Measurements from ENCODE around the gene ZFPL1. TPM values are rescaled to one million over a fixed set of nuclear protein-coding genes. Genes with fewer than 3 reads are reported as not detected.

Gene ZFPL1
- total RNA-seq, 2 donors from 2014 or later = 40.7 to 50.2 TPM

DNA sequence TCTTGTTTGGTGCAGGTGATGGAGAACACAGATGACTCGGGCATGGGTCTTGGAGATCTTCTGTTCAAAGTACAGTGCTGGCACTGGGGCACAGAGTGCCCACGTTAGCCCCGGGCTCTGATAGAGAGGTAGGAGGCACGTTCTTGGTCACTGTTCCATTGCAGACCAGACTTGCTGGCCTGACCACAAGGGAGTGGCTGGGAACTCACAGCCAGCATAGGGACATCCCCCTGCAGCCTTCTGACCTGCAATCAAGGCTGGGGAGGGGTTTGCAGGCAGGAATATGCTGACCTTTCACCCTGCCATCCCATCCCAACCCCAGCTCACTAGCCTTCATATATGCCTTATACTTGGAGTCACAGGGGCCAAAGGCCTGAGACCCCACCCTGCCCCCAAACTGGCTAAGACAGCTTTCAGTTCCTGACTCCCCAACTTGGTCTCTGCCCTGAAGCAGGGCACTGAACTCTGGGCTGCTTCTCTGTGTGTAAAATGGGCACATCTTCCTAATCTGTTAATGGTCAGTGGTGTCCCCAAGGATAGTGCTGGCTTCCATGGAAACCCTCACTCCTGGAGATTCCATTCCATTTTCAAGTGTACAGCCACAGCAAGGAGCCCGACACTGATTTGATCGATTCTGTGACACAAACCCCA is 42.7 kb downstream of the ZFPL1 start:
- H3K4me1 Mint-ChIP-seq = peaks cover 14% of the 10 kb centered on the region
- peaks cover 12% of the 10 kb centered on the region for H3K36me3 Mint-ChIP-seq (ENCODE audit: low read depth)
- H3K27me3 Mint-ChIP-seq = no peaks in the 10 kb centered on the region
- no peak overlapping the region for H3K27ac Mint-ChIP-seq
- no peak for ATAC-seq
- no peaks in the 10 kb centered on the region for H3K9me3 ChIP-seq (ENCODE audit: control insufficient read depth, low read length, poor library complexity, severe bottlenecking)
- H3K4me3 Mint-ChIP-seq = no peak overlapping the region
- DNase-seq = no peak

DNA sequence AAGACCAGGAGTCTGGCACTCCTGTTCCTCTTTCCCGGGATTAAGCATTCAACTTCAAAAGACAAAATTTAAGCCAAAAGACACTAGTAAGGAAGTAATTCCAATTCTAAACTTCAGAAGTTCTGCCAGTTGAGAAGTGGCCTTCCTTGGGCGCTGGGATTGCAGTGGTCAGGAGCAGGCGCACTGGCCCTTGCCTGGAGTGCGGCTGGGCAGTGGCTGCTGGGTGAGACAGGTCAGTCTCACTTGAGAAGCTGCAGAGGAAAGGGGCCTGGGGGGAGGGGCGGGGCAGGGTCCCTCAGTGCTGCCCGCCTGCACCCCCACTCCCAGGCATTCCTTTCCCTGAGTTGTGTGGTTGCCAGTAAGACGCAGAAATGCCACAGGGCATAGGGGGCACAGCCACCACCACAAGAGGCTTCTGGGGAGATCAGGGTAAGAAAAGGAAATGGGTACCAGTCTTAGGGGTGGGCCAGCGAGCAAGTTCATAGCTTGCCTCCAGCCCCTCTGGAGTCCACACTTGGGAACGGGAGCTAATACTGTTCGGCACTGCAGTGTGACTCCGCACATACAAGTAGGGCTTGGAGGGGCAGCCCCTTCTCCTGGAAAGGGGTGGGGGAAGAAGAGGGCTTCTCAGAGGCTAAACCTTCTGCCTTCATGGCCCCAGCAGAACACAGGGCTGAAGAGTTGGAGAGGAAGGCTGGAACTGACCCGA is 43.6 kb downstream of the ZFPL1 start:
- H3K27me3 Mint-ChIP-seq = no peaks in the 10 kb centered on the region
- H3K27ac Mint-ChIP-seq = peak overlapping the region; percentile 43
- H3K36me3 Mint-ChIP-seq (ENCODE audit: low read depth) = peaks cover 7% of the 10 kb centered on the region
- H3K9me3 ChIP-seq (ENCODE audit: control insufficient read depth, low read length, poor library complexity, severe bottlenecking) = no peaks in the 10 kb centered on the region
- H3K4me1 Mint-ChIP-seq = peaks cover 9% of the 10 kb centered on the region
- H3K4me3 Mint-ChIP-seq = no peak overlapping the region
- DNase-seq (no peak), ATAC-seq (no peak)

DNA sequence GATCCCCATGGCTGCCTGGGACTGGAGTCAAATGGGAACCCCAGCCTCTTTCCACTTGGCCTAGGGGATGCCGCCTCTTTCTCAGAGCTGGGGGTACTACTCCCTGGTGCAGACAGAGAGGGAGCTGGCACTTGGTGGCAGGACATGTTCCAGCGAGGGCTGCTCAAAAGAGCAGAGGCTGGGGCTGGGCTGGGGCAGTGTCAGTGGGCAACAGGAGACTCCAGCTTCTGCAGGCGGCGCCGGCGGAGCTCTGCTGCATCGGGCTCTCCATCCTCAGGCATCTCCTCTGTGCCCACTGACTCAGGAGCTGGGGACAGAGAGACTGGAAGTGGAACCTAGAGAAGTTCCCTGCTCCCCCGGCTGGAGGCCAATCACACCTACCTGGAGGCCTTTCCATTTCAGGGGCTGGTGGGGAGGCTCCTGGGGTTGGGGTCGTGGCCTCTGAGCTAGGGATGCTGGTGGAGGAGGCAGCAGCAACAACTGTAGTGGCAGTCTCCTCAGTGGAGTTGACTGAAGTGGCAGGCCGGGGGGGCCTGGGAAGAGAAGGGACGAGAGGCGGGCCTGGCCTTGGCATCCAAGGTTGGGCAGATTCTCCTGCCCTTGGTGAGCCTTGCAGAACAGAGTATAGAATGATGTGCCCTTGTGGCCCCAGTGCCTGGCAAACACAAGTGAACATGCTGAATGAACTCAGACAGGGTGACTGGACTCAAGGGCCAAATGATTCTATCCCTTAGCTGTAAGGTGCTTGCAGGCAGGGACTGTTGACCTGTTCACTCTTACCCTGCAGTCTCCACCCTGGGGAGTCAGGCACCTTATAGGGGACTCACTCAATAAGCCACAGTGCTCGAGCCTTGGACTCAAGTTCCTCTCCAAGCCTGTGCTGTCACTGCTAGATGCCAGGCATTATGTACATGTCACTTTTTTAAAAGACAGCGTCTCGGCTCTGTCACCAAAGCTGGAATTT is 44.4 kb downstream of the ZFPL1 start:
- Mint-ChIP-seq H3K4me1 (peaks cover 16% of the 10 kb centered on the region), H3K27me3 (no peaks in the 10 kb centered on the region)
- no peak for ATAC-seq

DNA sequence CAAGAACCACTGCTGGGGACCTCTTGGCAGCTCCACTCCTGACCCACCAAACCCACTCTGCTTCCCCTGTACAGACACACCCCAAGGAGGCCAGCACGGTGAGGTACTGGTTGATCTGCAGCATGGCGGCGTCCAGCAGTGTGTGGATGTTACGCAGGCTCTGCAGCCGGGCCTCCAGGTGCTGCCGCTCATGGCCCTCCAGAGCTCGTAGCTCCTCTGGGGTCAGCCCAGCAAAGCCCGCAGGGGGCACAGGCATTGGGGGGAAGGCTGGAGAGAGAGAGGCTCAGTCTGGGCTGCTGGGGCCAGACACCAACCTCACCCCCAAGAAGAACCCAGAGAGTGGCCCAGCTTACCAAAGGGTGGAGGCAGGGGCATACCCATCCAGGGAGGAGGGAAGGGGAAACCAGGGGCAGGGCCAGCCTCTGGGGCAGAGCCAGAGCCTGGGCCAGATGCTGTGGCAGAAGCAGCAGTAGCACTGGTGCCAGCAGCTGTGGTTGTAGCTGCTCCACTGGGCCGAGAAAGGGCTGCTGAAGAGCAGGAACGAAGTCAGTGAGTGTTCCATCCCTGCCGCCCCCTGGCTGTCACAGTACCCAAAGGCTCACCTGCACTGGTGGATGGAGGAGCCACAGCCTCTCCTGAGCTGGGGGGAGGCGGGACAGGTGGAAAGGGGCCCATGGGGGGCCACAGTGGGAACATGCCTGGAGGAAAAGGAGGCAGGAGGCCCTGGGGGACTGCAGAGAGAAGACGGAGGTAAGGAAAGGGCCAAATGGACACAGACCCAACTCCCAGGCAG is 45.8 kb downstream of the ZFPL1 start:
- H3K27ac Mint-ChIP-seq = no peak overlapping the region
- peaks cover 5% of the 10 kb centered on the region for H3K36me3 Mint-ChIP-seq (ENCODE audit: low read depth)
- DNase-seq (no peak), ATAC-seq (no peak)
- peaks cover 19% of the 10 kb centered on the region for H3K4me1 Mint-ChIP-seq
- no peaks in the 10 kb centered on the region for H3K27me3 Mint-ChIP-seq
- no peaks in the 10 kb centered on the region for H3K9me3 ChIP-seq (ENCODE audit: control insufficient read depth, low read length, poor library complexity, severe bottlenecking)
- H3K4me3 Mint-ChIP-seq = no peak overlapping the region

More for the DNA sequence above, 44.4 kb downstream of the ZFPL1 start:
- H3K9me3 ChIP-seq (ENCODE audit: control insufficient read depth, low read length, poor library complexity, severe bottlenecking) = no peaks in the 10 kb centered on the region
- Mint-ChIP-seq H3K4me3 (no peak overlapping the region), H3K27ac (peak overlapping the region; percentile 43), H3K36me3 (ENCODE audit: low read depth) (peaks cover 7% of the 10 kb centered on the region)
- DNase-seq = no peak

DNA sequence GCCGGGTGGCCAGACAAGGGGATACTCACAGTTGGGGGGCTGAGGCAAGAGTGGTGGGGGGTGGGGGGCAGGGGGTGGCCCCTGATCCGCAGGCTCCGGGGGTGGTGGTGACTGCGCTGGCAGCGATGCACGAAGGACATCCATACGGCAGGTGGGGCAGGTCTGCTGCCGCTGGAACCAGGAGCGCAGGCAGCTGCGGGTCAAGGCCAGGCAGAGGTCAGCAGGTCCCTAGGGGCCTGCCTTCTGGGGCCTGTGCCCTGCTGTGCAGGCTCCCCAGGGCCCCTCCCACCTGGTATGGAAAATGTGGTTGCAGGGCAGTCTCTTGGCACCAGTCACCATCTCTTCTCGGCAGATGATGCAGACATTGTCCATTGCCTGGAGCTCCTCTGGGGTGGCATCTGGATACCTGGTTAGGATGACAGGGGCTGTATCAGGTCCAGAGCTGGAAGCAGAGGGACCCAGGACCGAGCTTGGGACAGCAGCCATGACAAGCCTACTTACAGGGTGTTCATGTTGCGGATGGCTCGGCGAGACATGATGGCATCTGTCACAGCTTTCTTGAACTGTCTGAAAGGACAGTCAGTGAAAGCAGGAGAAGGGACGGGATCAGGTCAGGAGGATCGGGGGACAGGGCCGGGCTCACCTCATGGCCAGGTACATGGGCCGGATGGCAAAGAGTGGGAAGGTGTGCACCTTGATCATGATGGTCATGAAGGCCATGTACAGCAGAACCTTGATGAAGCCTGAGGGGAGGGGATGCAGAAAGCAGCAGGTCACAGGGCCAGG is 46.8 kb downstream of the ZFPL1 start:
- DNase-seq = no peak
- H3K9me3 ChIP-seq (ENCODE audit: control insufficient read depth, low read length, poor library complexity, severe bottlenecking) = no peaks in the 10 kb centered on the region
- H3K36me3 Mint-ChIP-seq (ENCODE audit: low read depth) = peaks cover 5% of the 10 kb centered on the region
- H3K27me3 Mint-ChIP-seq = no peaks in the 10 kb centered on the region
- no peak for ATAC-seq
- H3K4me1 Mint-ChIP-seq = peaks cover 22% of the 10 kb centered on the region
- no peak overlapping the region for H3K27ac Mint-ChIP-seq
- no peak overlapping the region for H3K4me3 Mint-ChIP-seq

DNA sequence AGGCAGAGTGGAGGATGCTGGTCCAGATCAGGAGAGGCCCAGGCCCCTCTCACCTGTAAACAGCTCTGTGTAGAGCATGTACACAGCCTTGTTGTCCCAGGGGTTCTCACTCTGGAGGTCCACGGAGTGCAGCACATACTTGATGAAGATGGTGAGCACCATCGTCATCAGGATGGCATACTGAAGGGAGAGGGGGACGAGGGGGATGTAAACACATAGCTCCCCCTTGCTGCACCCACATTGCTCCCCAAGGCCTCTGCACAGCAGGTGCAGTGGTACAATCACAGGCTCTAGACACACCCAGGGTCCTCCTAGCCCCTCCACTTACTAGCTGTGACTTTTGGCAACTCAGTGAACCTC is 47.4 kb downstream of the ZFPL1 start:
- DNase-seq (no peak), ATAC-seq (no peak)
- Mint-ChIP-seq H3K4me1 (peaks cover 28% of the 10 kb centered on the region), H3K36me3 (ENCODE audit: low read depth) (peaks cover 5% of the 10 kb centered on the region), H3K4me3 (no peak overlapping the region), H3K27ac (no peak overlapping the region), H3K27me3 (no peaks in the 10 kb centered on the region)
- no peaks in the 10 kb centered on the region for H3K9me3 ChIP-seq (ENCODE audit: control insufficient read depth, low read length, poor library complexity, severe bottlenecking)

DNA sequence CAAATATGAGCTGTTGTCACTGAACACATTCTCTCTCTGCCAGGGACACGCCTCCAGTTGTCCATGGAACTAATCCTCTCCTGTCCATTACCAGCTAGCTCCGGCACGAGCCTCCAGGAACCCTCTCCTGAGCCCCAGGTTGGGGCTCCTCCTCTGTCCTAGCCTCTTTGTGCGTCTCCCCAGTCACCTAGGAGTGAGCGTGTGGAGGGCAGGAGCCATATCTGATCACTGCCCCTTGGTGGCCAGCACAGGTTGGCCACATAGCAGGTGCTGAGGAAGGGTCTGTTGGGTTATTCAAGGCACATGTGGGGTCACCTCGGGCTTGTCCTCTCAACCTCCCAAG is 47.8 kb downstream of the ZFPL1 start:
- DNase-seq (no peak), ATAC-seq (no peak)
- Mint-ChIP-seq H3K27ac (peak overlapping the region; percentile 100), H3K36me3 (ENCODE audit: low read depth) (peaks cover 5% of the 10 kb centered on the region), H3K4me3 (peak overlapping the region; percentile 98), H3K27me3 (no peaks in the 10 kb centered on the region), H3K4me1 (peaks cover 32% of the 10 kb centered on the region)
- no peaks in the 10 kb centered on the region for H3K9me3 ChIP-seq (ENCODE audit: control insufficient read depth, low read length, poor library complexity, severe bottlenecking)

DNA sequence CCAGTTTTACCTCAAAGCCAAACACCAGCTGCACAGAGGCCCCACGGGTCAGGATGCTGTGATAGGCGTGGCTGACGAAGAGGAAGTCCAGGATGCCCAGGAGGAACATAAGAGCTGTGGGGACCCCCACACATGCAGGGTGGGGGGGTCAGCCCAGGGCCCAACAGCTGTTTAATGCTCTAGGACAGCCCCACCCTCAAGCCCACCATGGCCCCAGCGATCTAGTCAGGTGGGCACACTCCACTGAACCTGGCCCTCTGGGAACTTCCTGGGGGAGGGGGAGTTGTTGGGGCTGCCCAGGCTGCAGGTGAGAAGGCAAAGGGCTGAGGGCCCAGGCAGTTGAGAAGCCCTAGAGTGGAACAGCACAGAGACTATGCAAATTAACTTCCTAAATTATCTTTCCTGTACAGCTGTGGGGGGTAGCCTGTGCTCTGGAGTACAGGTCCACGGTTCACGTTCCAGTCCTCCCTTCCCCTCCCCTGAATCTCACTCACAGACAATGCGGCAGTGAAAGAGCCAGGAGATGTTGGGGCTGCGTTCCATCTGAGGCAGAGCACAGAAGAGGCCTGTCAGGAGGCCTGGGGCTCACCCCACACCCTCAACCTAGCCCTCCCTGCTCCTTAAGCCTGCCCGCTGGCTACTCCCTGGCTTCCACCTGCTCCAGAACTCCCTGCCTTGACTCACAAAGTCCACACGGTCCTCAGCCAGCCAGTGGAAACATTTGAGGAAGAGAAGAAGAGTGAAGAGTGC is 48.4 kb downstream of the ZFPL1 start:
- no peaks in the 10 kb centered on the region for H3K9me3 ChIP-seq (ENCODE audit: control insufficient read depth, low read length, poor library complexity, severe bottlenecking)
- peak overlapping the region; percentile 100 for H3K27ac Mint-ChIP-seq
- no peaks in the 10 kb centered on the region for H3K27me3 Mint-ChIP-seq
- peak overlapping the region; percentile 98 for H3K4me3 Mint-ChIP-seq
- ATAC-seq = no peak
- no peak for DNase-seq
- H3K4me1 Mint-ChIP-seq = peaks cover 32% of the 10 kb centered on the region
- peaks cover 5% of the 10 kb centered on the region for H3K36me3 Mint-ChIP-seq (ENCODE audit: low read depth)

DNA sequence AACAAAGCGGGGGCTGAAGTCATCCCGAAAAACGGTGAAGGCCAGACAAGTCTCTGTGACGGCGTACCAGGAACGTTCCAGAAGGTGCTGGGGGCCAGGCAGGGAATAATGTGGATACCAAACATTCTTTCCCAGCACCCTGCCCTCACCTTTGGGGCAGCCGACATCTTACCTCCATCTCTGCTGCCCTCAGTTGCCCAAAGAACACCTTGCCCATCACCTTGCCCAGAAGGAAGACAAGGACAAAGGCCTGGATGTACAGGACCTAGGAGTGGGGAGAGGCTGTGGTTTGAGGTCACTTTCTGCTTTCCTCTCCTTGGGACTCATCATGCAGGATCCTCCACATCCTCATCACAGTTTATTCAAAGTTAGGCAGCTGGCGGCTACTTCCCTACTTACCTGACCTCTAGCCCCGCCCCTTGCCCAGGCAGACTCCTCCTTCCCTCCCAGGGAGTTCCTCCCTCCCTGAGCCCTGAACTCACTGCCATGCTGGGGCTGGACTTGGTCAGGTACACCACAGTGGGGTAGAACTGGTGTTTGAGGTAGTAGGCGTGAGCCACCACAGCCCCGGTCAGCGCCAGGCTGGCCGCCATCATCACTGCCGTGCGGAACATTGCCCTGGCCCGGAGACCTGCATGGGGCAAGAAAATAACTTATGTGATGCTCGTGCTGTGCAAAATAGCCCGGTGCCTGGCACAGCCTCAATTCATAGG is 49.1 kb downstream of the ZFPL1 start:
- peak overlapping the region; percentile 98 for H3K4me3 Mint-ChIP-seq
- peaks cover 5% of the 10 kb centered on the region for H3K36me3 Mint-ChIP-seq (ENCODE audit: low read depth)

DNA sequence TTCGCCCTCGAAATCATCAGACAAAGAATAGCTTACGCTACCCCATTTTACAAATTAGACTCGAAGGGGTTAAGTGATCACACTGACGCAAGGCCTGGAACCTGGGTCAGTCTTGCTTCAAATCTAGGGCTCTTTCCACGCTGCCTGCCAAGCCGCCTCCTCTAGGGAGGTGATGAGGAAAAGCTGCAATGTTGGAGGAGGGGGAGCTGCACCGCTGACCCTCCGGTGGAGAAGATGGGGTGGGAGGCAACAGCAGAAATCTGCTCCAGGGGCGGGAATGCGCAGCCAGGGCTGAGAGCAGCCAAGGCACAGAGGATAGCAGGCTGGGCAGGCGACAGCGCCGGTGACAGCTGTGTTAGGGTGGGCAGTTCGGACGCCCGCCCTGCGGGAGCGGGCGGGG is 49.7 kb downstream of the ZFPL1 start:
- peak overlapping the region; percentile 98 for H3K4me3 Mint-ChIP-seq
- H3K36me3 Mint-ChIP-seq (ENCODE audit: low read depth) = peaks cover 5% of the 10 kb centered on the region
- DNase-seq (no peak), ATAC-seq (no peak)
- H3K27me3 Mint-ChIP-seq = no peaks in the 10 kb centered on the region
- H3K27ac Mint-ChIP-seq = peak overlapping the region; percentile 100
- no peaks in the 10 kb centered on the region for H3K9me3 ChIP-seq (ENCODE audit: control insufficient read depth, low read length, poor library complexity, severe bottlenecking)
- H3K4me1 Mint-ChIP-seq = peaks cover 32% of the 10 kb centered on the region

More for the DNA sequence above, 49.1 kb downstream of the ZFPL1 start:
- Mint-ChIP-seq H3K27me3 (no peaks in the 10 kb centered on the region), H3K27ac (peak overlapping the region; percentile 100), H3K4me1 (peaks cover 32% of the 10 kb centered on the region)
- DNase-seq (peak in 2 of 3 donors; percentile 40), ATAC-seq (no peak)
- H3K9me3 ChIP-seq (ENCODE audit: control insufficient read depth, low read length, poor library complexity, severe bottlenecking) = no peaks in the 10 kb centered on the region

DNA sequence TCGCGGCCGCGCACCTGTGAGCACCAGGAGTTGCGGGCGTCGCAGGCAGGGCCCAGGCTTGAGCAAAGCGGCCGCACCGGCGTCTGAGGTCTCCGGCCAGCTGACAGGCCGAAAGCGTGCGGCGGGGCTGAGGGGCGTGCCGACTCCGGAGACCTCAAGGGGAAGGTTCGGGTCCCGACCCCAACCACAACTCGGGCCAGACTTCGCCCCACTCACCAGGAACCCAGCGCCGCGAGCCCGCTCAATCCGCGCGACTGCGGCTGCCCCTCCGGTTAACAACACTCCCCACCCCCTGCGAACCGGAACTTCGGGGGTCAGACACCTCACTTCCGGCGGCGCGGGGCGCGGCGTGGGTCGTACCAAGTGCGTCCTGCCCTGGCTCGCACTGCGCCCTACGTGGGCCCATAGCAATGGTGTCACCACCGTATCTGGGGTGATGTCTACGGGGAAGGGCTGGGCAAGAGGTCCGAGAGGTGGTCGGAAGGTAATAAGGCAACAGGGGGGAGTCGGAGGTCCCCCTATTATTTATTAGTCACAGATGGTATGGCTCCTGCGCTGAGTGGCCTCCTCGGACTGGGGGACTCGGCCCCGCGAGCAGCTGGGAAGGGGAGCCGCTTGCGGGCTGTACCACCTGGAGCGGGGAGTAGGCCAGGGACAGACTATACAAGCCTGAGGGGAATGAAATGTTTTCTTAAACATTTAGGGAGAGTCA is 50.4 kb downstream of the ZFPL1 start, which contains the start of gene SYVN1:
Gene SYVN1, minus strand, starts transcription at position 280 of the 712 bp plus-strand sequence. CDS start 918 bp downstream, outside the sequence.
- peak within 1 kb of the TSS; percentile 100 for H3K27ac Mint-ChIP-seq
- H3K4me3 Mint-ChIP-seq = peak within 1 kb of the TSS; percentile 98
- no peaks in the 10 kb centered on the region for H3K27me3 Mint-ChIP-seq
- peaks cover 32% of the 10 kb centered on the region for H3K4me1 Mint-ChIP-seq
- peak; percentile 81 for ATAC-seq
- H3K36me3 Mint-ChIP-seq (ENCODE audit: low read depth) = peaks cover 5% of the 10 kb centered on the region
- H3K9me3 ChIP-seq (ENCODE audit: control insufficient read depth, low read length, poor library complexity, severe bottlenecking) = no peaks in the 10 kb centered on the region
- DNase-seq = peak; percentile 84 to 87 (median 85)
